Stimulated activated naive CD8-positive, alpha-beta T cell treated with anti-CD3 and anti-CD28 coated beads, Interleukin-15, Interleukin-2, amounts not matched to agents 100 ng/mL and 50 ng/mL, for 24 hours (primary cell): ENCODE results near the gene CELF1.

Experiments used
- H3K27ac Mint-ChIP-seq: one replicate; pipeline ENCODE4 v1.8.0; 2021; ENCODE audit warnings: mild to moderate bottlenecking, mixed read lengths
- H3K27me3 Mint-ChIP-seq: one replicate; pipeline ENCODE4 v1.8.0; 2021; ENCODE audit warnings: mixed read lengths
- H3K36me3 Mint-ChIP-seq: one replicate; pipeline ENCODE4 v1.8.0; 2021; ENCODE audit warnings: low read depth, mixed read lengths
- H3K4me1 Mint-ChIP-seq: one replicate; pipeline ENCODE4 v1.8.0; 2021; ENCODE audit warnings: low read depth, mixed read lengths
- H3K4me3 Mint-ChIP-seq: one replicate; pipeline ENCODE4 v1.8.0; 2021; ENCODE audit warnings: mild to moderate bottlenecking, mixed read lengths
- H3K9me3 Mint-ChIP-seq: one replicate; pipeline ENCODE4 v1.8.0; 2021; ENCODE audit warnings: mixed read lengths

CELF1 gene

DNA sequence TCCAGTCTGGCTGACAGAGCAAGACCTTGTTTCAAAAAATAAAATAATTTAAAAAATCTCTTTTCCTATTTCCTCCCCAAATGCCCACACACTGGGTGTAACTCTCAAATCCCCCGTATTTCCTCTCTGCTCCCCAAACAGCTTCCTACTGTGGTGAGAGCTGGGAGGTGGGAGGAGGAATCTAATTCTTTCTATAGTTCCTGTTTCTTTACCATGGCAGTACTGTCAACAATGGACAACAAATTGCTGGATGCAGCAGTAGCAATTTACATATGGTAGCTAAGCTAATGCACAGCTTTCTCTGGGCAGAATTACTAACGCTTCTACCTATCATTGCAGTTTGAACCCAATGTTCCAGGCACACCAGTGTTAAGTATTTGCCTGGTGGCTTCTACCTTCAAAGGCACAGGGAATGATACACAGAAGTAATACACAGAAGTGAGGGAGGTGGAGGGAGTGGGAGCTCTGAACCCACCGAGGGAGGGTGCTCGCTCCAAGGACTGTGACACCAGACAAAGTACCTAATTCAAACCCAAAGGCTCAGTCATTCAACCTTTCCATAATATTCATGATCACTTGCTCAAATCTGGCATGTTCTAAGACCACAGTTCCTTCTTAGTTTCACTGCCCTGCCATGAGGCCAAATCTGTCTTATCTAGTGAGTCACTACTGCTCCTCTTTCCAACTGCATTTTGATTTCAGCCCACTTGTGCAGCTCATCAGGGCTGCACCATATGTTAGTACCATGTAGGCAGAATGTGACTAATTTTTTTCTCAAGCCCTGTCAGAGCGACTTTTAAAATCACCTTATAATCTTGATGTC lies 37.9 kb downstream of the CELF1 start:
- Mint-ChIP-seq H3K4me3 (peak overlapping the region; percentile 52), H3K27me3 (no peaks in the 10 kb centered on the region), H3K4me1 (peaks cover 94% of the 10 kb centered on the region), H3K9me3 (no peaks in the 10 kb centered on the region), H3K36me3 (peaks cover 35% of the 10 kb centered on the region), H3K27ac (peak overlapping the region; percentile 94)

GRCh38 chr11:47512701-47513100 lies 40.2 kb downstream of the CELF1 start:
- H3K4me3 Mint-ChIP-seq, result no peak overlapping the region
- no peaks in the 10 kb centered on the region for H3K9me3 Mint-ChIP-seq
- H3K4me1 Mint-ChIP-seq, result peaks cover 94% of the 10 kb centered on the region
- peaks cover 45% of the 10 kb centered on the region for H3K36me3 Mint-ChIP-seq
- H3K27ac Mint-ChIP-seq, result peak overlapping the region; percentile 71
- no peaks in the 10 kb centered on the region for H3K27me3 Mint-ChIP-seq

GRCh38 chr11:47511917-47512316 lies 41.0 kb downstream of the CELF1 start:
- peaks cover 95% of the 10 kb centered on the region for H3K4me1 Mint-ChIP-seq
- H3K36me3 Mint-ChIP-seq, result peaks cover 48% of the 10 kb centered on the region

GRCh38 chr11:47510209-47510608 lies 42.7 kb downstream of the CELF1 start:
- peak overlapping the region; percentile 1 for H3K27ac Mint-ChIP-seq
- H3K4me1 Mint-ChIP-seq, result peaks cover 93% of the 10 kb centered on the region
- no peaks in the 10 kb centered on the region for H3K27me3 Mint-ChIP-seq
- H3K36me3 Mint-ChIP-seq, result peaks cover 51% of the 10 kb centered on the region
- no peaks in the 10 kb centered on the region for H3K9me3 Mint-ChIP-seq
- peak overlapping the region; percentile 1 for H3K4me3 Mint-ChIP-seq

More at GRCh38 chr11:47511917-47512316, 41.0 kb downstream of the CELF1 start:
- no peaks in the 10 kb centered on the region for H3K27me3 Mint-ChIP-seq
- H3K27ac Mint-ChIP-seq, result peak overlapping the region; percentile 31
- no peaks in the 10 kb centered on the region for H3K9me3 Mint-ChIP-seq
- no peak overlapping the region for H3K4me3 Mint-ChIP-seq

GRCh38 chr11:47509077-47509536 lies 43.8 kb downstream of the CELF1 start:
- H3K4me3 Mint-ChIP-seq, result peak overlapping the region; percentile 32
- H3K36me3 Mint-ChIP-seq, result peaks cover 48% of the 10 kb centered on the region
- H3K27ac Mint-ChIP-seq, result peak overlapping the region; percentile 87
- no peaks in the 10 kb centered on the region for H3K27me3 Mint-ChIP-seq
- H3K9me3 Mint-ChIP-seq, result no peaks in the 10 kb centered on the region
- H3K4me1 Mint-ChIP-seq, result peaks cover 89% of the 10 kb centered on the region

- Mint-ChIP-seq H3K9me3 (no peaks in the 10 kb centered on the region), H3K4me3 (no peak overlapping the region), H3K4me1 (peaks cover 89% of the 10 kb centered on the region), H3K27me3 (no peaks in the 10 kb centered on the region), H3K36me3 (peaks cover 51% of the 10 kb centered on the region), H3K27ac (peak overlapping the region; percentile 87)
Observed at GRCh38 chr11:47508240-47508957, 44.5 kb downstream of the CELF1 start.

GRCh38 chr11:47507563-47508239 lies 45.2 kb downstream of the CELF1 start:
- Mint-ChIP-seq H3K9me3 (no peaks in the 10 kb centered on the region), H3K4me1 (peaks cover 89% of the 10 kb centered on the region), H3K4me3 (no peak overlapping the region), H3K27ac (peak overlapping the region; percentile 87), H3K27me3 (no peaks in the 10 kb centered on the region), H3K36me3 (peaks cover 56% of the 10 kb centered on the region)

GRCh38 chr11:47506795-47507562 lies 46.0 kb downstream of the CELF1 start:
- peak overlapping the region; percentile 69 for H3K27ac Mint-ChIP-seq

GRCh38 chr11:47506373-47506772 lies 46.6 kb downstream of the CELF1 start:
- Mint-ChIP-seq H3K27me3 (no peaks in the 10 kb centered on the region), H3K4me3 (no peak overlapping the region), H3K9me3 (no peaks in the 10 kb centered on the region), H3K36me3 (peaks cover 60% of the 10 kb centered on the region), H3K27ac (no peak overlapping the region), H3K4me1 (peaks cover 79% of the 10 kb centered on the region)

More at GRCh38 chr11:47506795-47507562, 46.0 kb downstream of the CELF1 start:
- Mint-ChIP-seq H3K36me3 (peaks cover 61% of the 10 kb centered on the region), H3K9me3 (no peaks in the 10 kb centered on the region), H3K27me3 (no peaks in the 10 kb centered on the region), H3K4me3 (no peak overlapping the region), H3K4me1 (peaks cover 85% of the 10 kb centered on the region)

- H3K4me1 Mint-ChIP-seq, result peaks cover 79% of the 10 kb centered on the region
- H3K27ac Mint-ChIP-seq, result peak overlapping the region; percentile 71
- no peaks in the 10 kb centered on the region for H3K9me3 Mint-ChIP-seq
- peaks cover 61% of the 10 kb centered on the region for H3K36me3 Mint-ChIP-seq
- no peaks in the 10 kb centered on the region for H3K27me3 Mint-ChIP-seq
- H3K4me3 Mint-ChIP-seq, result no peak overlapping the region
Observed at GRCh38 chr11:47504910-47505309, 48.0 kb downstream of the CELF1 start.

GRCh38 chr11:47503227-47503626 lies 49.7 kb downstream of the CELF1 start:
- no peaks in the 10 kb centered on the region for H3K27me3 Mint-ChIP-seq
- H3K27ac Mint-ChIP-seq, result peak overlapping the region; percentile 5
- H3K36me3 Mint-ChIP-seq, result peaks cover 58% of the 10 kb centered on the region
- H3K4me3 Mint-ChIP-seq, result no peak overlapping the region
- peaks cover 74% of the 10 kb centered on the region for H3K4me1 Mint-ChIP-seq
- no peaks in the 10 kb centered on the region for H3K9me3 Mint-ChIP-seq

DNA sequence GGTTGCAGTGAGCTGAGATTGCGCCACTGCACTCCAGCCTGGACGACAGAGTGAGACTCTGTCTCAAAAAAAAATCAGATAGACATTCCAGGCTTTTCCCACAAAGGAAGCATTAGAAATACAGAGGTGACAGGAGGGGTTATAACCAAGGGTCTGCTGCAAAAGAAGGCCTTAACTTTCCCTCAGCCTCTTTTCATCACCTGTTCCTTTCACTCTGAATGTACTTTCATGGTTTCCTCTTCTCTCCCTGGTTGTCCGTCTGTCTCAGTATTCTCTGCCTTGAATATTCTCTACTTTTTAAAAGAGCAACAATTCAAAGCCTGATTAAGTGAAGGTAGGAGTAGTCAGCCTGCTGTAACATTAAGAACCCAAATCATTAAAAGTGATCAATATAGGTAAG lies 50.2 kb downstream of the CELF1 start:
- Mint-ChIP-seq H3K4me1 (peaks cover 74% of the 10 kb centered on the region), H3K27me3 (no peaks in the 10 kb centered on the region), H3K36me3 (peaks cover 55% of the 10 kb centered on the region), H3K4me3 (no peak overlapping the region), H3K27ac (peak overlapping the region; percentile 5), H3K9me3 (no peaks in the 10 kb centered on the region)

DNA sequence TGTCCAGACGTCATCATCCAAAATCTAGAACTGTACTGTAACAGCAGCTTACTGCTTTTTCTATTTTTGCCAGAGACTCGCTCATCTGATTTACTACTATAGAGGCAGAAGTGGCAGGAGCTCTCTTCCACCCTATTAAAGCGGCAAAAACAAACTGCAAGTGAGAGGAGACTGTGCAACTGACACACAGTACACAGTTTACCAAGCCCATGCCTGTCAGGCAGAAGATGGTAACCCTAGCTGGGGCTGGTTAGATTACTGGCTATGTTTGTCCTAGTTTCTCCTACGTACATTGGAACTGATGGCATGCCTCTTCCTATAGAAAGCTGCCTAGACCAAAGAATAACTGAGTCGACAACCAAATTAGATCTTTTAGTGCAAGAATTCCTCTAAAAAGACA lies 51.8 kb downstream of the CELF1 start:
- Mint-ChIP-seq H3K27ac (no peak overlapping the region), H3K36me3 (peaks cover 45% of the 10 kb centered on the region), H3K27me3 (no peaks in the 10 kb centered on the region), H3K9me3 (no peaks in the 10 kb centered on the region), H3K4me3 (no peak overlapping the region), H3K4me1 (peaks cover 59% of the 10 kb centered on the region)

GRCh38 chr11:47500121-47500520 lies 52.8 kb downstream of the CELF1 start:
- no peaks in the 10 kb centered on the region for H3K9me3 Mint-ChIP-seq
- H3K27ac Mint-ChIP-seq, result no peak overlapping the region
- no peaks in the 10 kb centered on the region for H3K27me3 Mint-ChIP-seq
- no peak overlapping the region for H3K4me3 Mint-ChIP-seq
- H3K4me1 Mint-ChIP-seq, result peaks cover 52% of the 10 kb centered on the region
- H3K36me3 Mint-ChIP-seq, result peaks cover 44% of the 10 kb centered on the region
